GM23338 (cell line): ENCODE data around the gene PDS5A. TPM values are rescaled to one million over a fixed set of nuclear protein-coding genes. Genes with fewer than 3 reads are reported as not detected.

Experiments used
- ATAC-seq: fragments of 200-7000 bp; cut with Tn5 transposase; 3 replicates; pipeline ENCODE4 v1.9.1; 2020
- DNase-seq: peaks from one replicate; pipeline ENCODE4 v3.0.0-alpha.2; 2015; ENCODE audit warnings: low spot score
- H2AFZ ChIP-seq: fragments of 200-600 bp; sonication (generic); 2 replicates; pipeline ENCODE4 v1.8.0; 2016; ENCODE audit warnings: antibody characterized with exemption, mild to moderate bottlenecking, moderate library complexity
- H3F3A ChIP-seq: fragments of 200-600 bp; sonication (generic); replicated peaks from 2 replicates; pipeline ENCODE4 v1.8.0; 2017; ENCODE audit warnings: antibody characterized with exemption, mixed run types, low read depth
- H3K27ac ChIP-seq: fragments of 200-600 bp; sonication (generic); 2 replicates; pipeline ENCODE4 v1.6.1; 2016; ENCODE audit warnings: low read depth
- H3K27me3 ChIP-seq: fragments of 200-600 bp; sonication (generic); 2 replicates; pipeline ENCODE4 v1.8.0; 2016; ENCODE audit warnings: mild to moderate bottlenecking, mixed run types, moderate library complexity; ENCODE audit not compliant: insufficient read depth
- H3K36me3 ChIP-seq: fragments of 200-600 bp; sonication (generic); 2 replicates; pipeline ENCODE4 v1.8.0; 2016; ENCODE audit warnings: mild to moderate bottlenecking; ENCODE audit not compliant: insufficient read depth
- H3K4me1 ChIP-seq: fragments of 200-600 bp; sonication (generic); 2 replicates; pipeline ENCODE4 v1.8.0; 2016; ENCODE audit warnings: mild to moderate bottlenecking, moderate library complexity; ENCODE audit not compliant: insufficient read depth
- H3K4me2 ChIP-seq: fragments of 200-600 bp; sonication (generic); 2 replicates; pipeline ENCODE4 v1.7.1; 2017; ENCODE audit warnings: mixed run types
- H3K4me3 ChIP-seq: fragments of 200-600 bp; sonication (generic); 2 replicates; pipeline ENCODE4 v1.6.1; 2016; ENCODE audit warnings: mixed run types
- H3K79me2 ChIP-seq: fragments of 200-600 bp; sonication (generic); replicated peaks from 2 replicates; pipeline ENCODE4 v1.8.0; 2017; ENCODE audit warnings: mild to moderate bottlenecking; ENCODE audit not compliant: insufficient read depth
- H3K9me2 ChIP-seq: fragments of 200-600 bp; sonication (generic); 2 replicates; pipeline ENCODE4 v1.8.0; 2017; ENCODE audit not compliant: insufficient read depth
- H4K20me1 ChIP-seq: fragments of 200-600 bp; sonication (generic); replicated peaks from 2 replicates; pipeline ENCODE4 v1.8.0; 2017; ENCODE audit warnings: mild to moderate bottlenecking; ENCODE audit not compliant: insufficient read depth
- H3K27ac Mint-ChIP-seq: 2 replicates; pipeline ENCODE4 v1.8.0; 2020; ENCODE audit warnings: inconsistent platforms, mild to moderate bottlenecking, moderate library complexity, mixed read lengths
- H3K27me3 Mint-ChIP-seq: 3 replicates; pipeline ENCODE4 v1.8.0; 2022; ENCODE audit warnings: low read depth, mild to moderate bottlenecking, moderate library complexity, mixed read lengths, inconsistent platforms; ENCODE audit not compliant: insufficient read depth, poor library complexity
- H3K36me3 Mint-ChIP-seq: 3 replicates; pipeline ENCODE4 v1.8.0; 2021; ENCODE audit warnings: low read depth, mild to moderate bottlenecking, inconsistent platforms, moderate library complexity, mixed read lengths
- H3K4me1 Mint-ChIP-seq: 3 replicates; pipeline ENCODE4 v1.8.0; 2020; ENCODE audit warnings: mild to moderate bottlenecking, inconsistent platforms, mixed read lengths
- H3K4me3 Mint-ChIP-seq: 3 replicates; pipeline ENCODE4 v1.8.0; 2021; ENCODE audit warnings: moderate library complexity, mild to moderate bottlenecking, inconsistent platforms, mixed read lengths
- H3K9me3 Mint-ChIP-seq: 3 replicates; pipeline ENCODE4 v1.8.0; 2020; ENCODE audit warnings: moderate library complexity, mild to moderate bottlenecking, inconsistent platforms, mixed read lengths
- ETS1 ChIP-seq: IDR thresholded peaks from 2 replicates; pipeline ENCODE4 v1.6.1; 2016; ENCODE audit warnings: antibody characterized with exemption
- EZH2phosphoT487 ChIP-seq: fragments of 200-600 bp; sonication (generic); IDR thresholded peaks from one replicate; pipeline ENCODE4 v1.8.1; 2018; ENCODE audit warnings: antibody characterized with exemption; ENCODE audit not compliant: unreplicated experiment
- NANOG ChIP-seq: IDR thresholded peaks from 2 replicates; pipeline ENCODE4 v1.6.1; 2016; ENCODE audit warnings: antibody characterized with exemption, borderline replicate concordance
- POLR2AphosphoS5 ChIP-seq: IDR thresholded peaks from 2 replicates; pipeline ENCODE4 v1.6.1; 2016; ENCODE audit warnings: antibody characterized with exemption, low read depth
- STAT1 ChIP-seq: IDR thresholded peaks from one replicate; pipeline ENCODE4 v1.6.1; 2016; ENCODE audit warnings: antibody characterized with exemption; ENCODE audit not compliant: unreplicated experiment
- ZNF114 ChIP-seq: fragments of 250-450 bp; sonication (Bioruptor Pico); IDR thresholded peaks from 2 replicates; pipeline ENCODE4 v1.5.0; 2020; ENCODE audit warnings: mild to moderate bottlenecking, moderate library complexity
- ZNF331 ChIP-seq: fragments of 250-450 bp; sonication (Bioruptor Pico); IDR thresholded peaks from 2 replicates; pipeline ENCODE4 v1.5.0; 2020; ENCODE audit warnings: low read depth, mild to moderate bottlenecking, moderate library complexity
- ZNF462 ChIP-seq: fragments of 250-450 bp; sonication (Bioruptor Pico); IDR thresholded peaks from 2 replicates; pipeline ENCODE4 v1.5.0; 2020; ENCODE audit warnings: mild to moderate bottlenecking, moderate library complexity
- polyA plus RNA-seq: library from polyadenylated mRNA; unstranded; fragments of >200 nt; fragmentation: Nextera tagmentation; extraction: Ambion mirVana; gene quantifications from 2 replicates; pipeline ENCODE4 v1.2.1, GENCODE V29; 2016
- total RNA-seq: library from RNA; depleted of rRNA; stranded (reverse); fragments of >200 nt; shearing (Covaris generic); gene quantifications from 2 replicates; pipeline ENCODE4 v1.2.3, GENCODE V29; 2014

Gene PDS5A
- total and polyA plus RNA-seq, 2 experiments from 2014 or later, result 22.1 to 91.9 TPM

- no peak overlapping the region for H3K4me2 ChIP-seq
- H3K9me2 ChIP-seq, result no peaks in the 10 kb centered on the region
- peaks cover 4% of the 10 kb centered on the region for H3K27me3 Mint-ChIP-seq
- peaks cover 17% of the 10 kb centered on the region for H3K4me1 ChIP-seq
- DNase-seq (no peak), ATAC-seq (no peak)
- peaks cover 26% of the 10 kb centered on the region for H4K20me1 ChIP-seq
- H3K4me1 Mint-ChIP-seq, result peaks cover 30% of the 10 kb centered on the region
- no peak overlapping the region for H3K4me3 Mint-ChIP-seq
- H3K27ac Mint-ChIP-seq, result 0 out of 2 replicates have a peak overlapping the region, but pooled peaks have one; percentile 19
- no peak overlapping the region for H3K4me3 ChIP-seq
- no peaks in the 10 kb centered on the region; the same call in 1 of the 3 replicates for H3K36me3 Mint-ChIP-seq
- H3K9me3 Mint-ChIP-seq, result no peaks in the 10 kb centered on the region
- H3F3A ChIP-seq, result no peaks in the 10 kb centered on the region
- peaks cover 97% of the 10 kb centered on the region for H3K79me2 ChIP-seq
- H3K27ac ChIP-seq, result no peak overlapping the region
- H3K36me3 ChIP-seq, result no peaks in the 10 kb centered on the region
- no peak overlapping the region for H2AFZ ChIP-seq
- TF ChIP-seq NANOG, result no peak
- no peak for TF ChIP-seq STAT1
- no peak for TF ChIP-seq ETS1
- TF ChIP-seq ZNF114, result no peak
- no peak for TF ChIP-seq EZH2phosphoT487
- no peak for TF ChIP-seq POLR2AphosphoS5
- no peak for TF ChIP-seq ZNF331
- no peak for TF ChIP-seq ZNF462 (CRISPR knock-in tag)
- H3K27me3 ChIP-seq, result no peaks in the 10 kb centered on the region
Measured at GRCh38 chr4:39941682-39942217, 36.0 kb downstream of the PDS5A start.
